Adrenal gland (tissue), 5 donors: Measurements from ENCODE around the gene TAF6.

Experiments used
- CTCF ChIP-seq, 6 experiments: fragments of 450-650 bp in 4 of 6; fragments of 200-600 bp in 2 of 6; sonication (generic) in 1 of 6; IDR thresholded peaks; 1 replicate in 5 of 6; 2 replicates in 1 of 6; pipeline versions ENCODE4 v1.5.1 to v1.8.0; 2016 to 2021; ENCODE audit warnings: antibody characterized with exemption in 6 of 6, mild to moderate bottlenecking in 2 of 6, moderate library complexity in 1 of 6
- POLR2A ChIP-seq, 2 donors: fragments of 450-650 bp; IDR thresholded peaks; one replicate each; pipeline ENCODE4 v1.6.1; 2017; ENCODE audit warnings: antibody characterized with exemption in 2 of 2, mild to moderate bottlenecking in 2 of 2, moderate library complexity in 1 of 2
- donor health status: DM: no; HTN: no; CAD: no.

DNA sequence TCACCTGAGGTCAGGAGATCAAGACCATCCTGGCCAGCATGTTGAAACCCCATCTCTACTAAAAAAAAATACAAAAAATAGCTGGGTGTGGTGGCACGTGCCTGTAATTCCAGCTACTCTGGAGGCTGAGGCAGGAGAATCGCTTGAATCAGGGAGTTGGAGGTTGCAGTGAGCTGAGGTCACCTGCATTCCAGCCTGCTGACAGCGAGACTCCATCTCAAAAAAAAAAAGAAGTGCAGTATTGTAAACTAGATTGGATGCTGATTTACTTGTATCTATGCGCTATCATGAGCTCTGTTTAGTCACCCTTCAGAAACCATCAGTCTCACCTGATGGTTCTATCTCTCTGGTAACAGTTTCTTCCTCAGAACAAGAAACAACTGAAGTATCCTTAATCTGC is 55.8 kb downstream of the TAF6 start:
- no peak for TF ChIP-seq CTCF (IDR thresholded peaks at IDR 0.05)
- TF ChIP-seq POLR2A (IDR thresholded peaks at IDR 0.05): no peak
